Sigmoid colon (tissue), 3 donors: ENCODE data around the gene AGTR1.

ENCODE experiments used
- CTCF ChIP-seq, 4 experiments: fragments of 450-650 bp in 3 of 4; fragments of 200-600 bp in 1 of 4; IDR thresholded peaks; one replicate each; pipeline ENCODE4 v1.5.1; 2016 to 2019; ENCODE audit warnings: antibody characterized with exemption in 4 of 4, mild to moderate bottlenecking in 3 of 4, moderate library complexity in 2 of 4
- POLR2A ChIP-seq, 2 donors: fragments of 450-650 bp; IDR thresholded peaks; one replicate each; pipeline ENCODE4 v1.6.1; 2016; ENCODE audit warnings: antibody characterized with exemption in 2 of 2, mild to moderate bottlenecking in 2 of 2, moderate library complexity in 2 of 2

GRCh38 chr3:148792516-148792915 is 94.8 kb downstream of the AGTR1 start:
- TF ChIP-seq POLR2A (IDR thresholded peaks at IDR 0.05) (no peak), CTCF (IDR thresholded peaks at IDR 0.05) (no peak)
